Activated CD4-positive, alpha-beta memory T cell treated with anti-CD3 and anti-CD28 coated beads, Interleukin-2, amount 10 ng/mL, durations not matched to agents 7 days and 5 days (primary cell): ENCODE measurements around the gene CYP4A22. TPM values are rescaled to one million over a fixed set of nuclear protein-coding genes. Genes with fewer than 3 reads are reported as not detected.
"Not testable (repeated sequence)": the region's sequence is repeated elsewhere in the genome, so short reads cannot be mapped to it uniquely, and the experiment has no call there.

Experiments
- CTCF ChIA-PET: fragments of 350-600 bp; sonication (Branson Sonifier 250); formaldehyde crosslinking; loops from one replicate; lab custom pipeline; 2021; ENCODE audit warnings: antibody characterized with exemption, inconsistent platforms; lab: Charles Lee
- POLR2A ChIA-PET: fragments of 350-600 bp; sonication (Branson Sonifier 250); formaldehyde crosslinking; loops from one replicate; lab custom pipeline; 2021; ENCODE audit warnings: antibody characterized with exemption; lab: Charles Lee
- DNase-seq: peaks from one replicate; pipeline ENCODE4 v3.0.0-alpha.2; 2020
- H3K27ac Mint-ChIP-seq: one replicate; pipeline ENCODE4 v1.8.0; 2021; ENCODE audit warnings: mild to moderate bottlenecking, mixed read lengths
- H3K27me3 Mint-ChIP-seq: one replicate; pipeline ENCODE4 v1.8.0; 2021; ENCODE audit warnings: mixed read lengths
- H3K36me3 Mint-ChIP-seq: one replicate; pipeline ENCODE4 v1.8.0; 2021; ENCODE audit warnings: low read depth, mixed read lengths
- H3K4me1 Mint-ChIP-seq: one replicate; pipeline ENCODE4 v1.8.0; 2021; ENCODE audit warnings: mixed read lengths
- H3K4me3 Mint-ChIP-seq: one replicate; pipeline ENCODE4 v1.8.0; 2021; ENCODE audit warnings: mild to moderate bottlenecking, mixed read lengths
- H3K9me3 Mint-ChIP-seq: one replicate; pipeline ENCODE4 v1.8.0; 2021; ENCODE audit warnings: mixed read lengths
- total RNA-seq, 2 experiments: library from RNA; stranded (reverse); gene quantifications; one replicate each; pipeline ENCODE4 v1.2.3, GENCODE V29; 2021

CYP4A22 gene
- total RNA-seq, 2 experiments from 2014 or later = not detected

DNA sequence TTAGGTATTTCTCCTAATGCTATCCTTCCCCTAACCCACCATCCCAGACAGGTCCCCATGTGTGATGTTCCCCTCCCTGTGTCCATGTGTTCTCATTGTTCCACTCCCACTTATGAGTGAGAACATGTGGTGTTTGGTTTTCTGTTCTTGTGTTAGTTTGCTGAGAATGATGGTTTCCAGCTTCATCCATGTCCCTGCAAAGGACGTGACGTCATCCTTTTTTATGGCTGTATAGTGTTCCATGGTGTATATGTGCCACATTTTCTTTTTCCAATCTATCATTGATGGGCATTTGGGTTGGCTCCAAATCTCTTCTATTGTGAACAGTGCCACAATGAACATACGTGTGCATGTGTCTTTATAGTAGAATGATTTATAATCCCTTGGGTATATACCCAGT is 4.6 kb upstream of the CYP4A22 start:
- DNase-seq, H3K27ac Mint-ChIP-seq, CTCF ChIA-PET, H3K36me3 Mint-ChIP-seq, H3K4me3 Mint-ChIP-seq, H3K9me3 Mint-ChIP-seq, POLR2A ChIA-PET, H3K4me1 Mint-ChIP-seq: not testable (repeated sequence)
- H3K27me3 Mint-ChIP-seq = peaks cover 23% of the 10 kb centered on the region

DNA sequence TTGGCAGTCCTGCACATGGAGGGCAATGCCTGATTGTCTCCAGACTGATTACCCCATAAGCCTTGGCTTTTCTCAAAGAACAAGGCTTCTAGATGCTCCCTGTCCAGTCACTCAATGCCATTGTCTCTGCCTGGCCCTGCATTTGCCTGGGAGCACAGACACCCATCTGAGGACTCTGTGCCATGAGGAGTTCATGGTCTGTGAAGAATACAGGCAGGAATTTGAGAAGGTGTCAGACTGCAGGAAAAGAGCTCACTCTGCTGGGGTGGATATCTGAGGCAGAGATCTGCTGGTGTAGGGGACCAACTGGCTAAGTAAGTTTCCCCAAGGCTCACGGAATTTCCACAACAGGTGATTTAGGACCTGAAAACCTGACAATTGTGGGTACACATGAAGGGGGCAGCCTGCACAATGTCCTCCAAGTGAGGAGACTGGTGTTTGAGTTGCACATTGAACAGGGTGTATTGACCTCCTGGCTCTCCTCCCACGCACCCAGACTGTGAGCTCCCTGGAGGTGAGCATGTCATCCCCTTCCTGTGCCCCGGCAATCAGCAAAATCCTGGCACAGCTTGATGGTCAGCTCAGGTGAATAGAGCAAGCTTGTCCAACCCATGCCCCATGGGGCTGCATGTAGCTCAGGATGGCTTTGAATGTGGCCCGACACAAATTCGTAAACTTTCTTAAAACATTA is 829 bp downstream of the CYP4A22 start:
- Mint-ChIP-seq H3K4me1 (no peaks in the 10 kb centered on the region), H3K4me3 (no peak overlapping the region), H3K27ac (no peak overlapping the region), H3K36me3 (no peaks in the 10 kb centered on the region), H3K27me3 (peaks cover 9% of the 10 kb centered on the region), H3K9me3 (no peaks in the 10 kb centered on the region)
- ChIA-PET POLR2A (no interaction called here), CTCF (no interaction called here)
- DNase-seq = no peak

DNA sequence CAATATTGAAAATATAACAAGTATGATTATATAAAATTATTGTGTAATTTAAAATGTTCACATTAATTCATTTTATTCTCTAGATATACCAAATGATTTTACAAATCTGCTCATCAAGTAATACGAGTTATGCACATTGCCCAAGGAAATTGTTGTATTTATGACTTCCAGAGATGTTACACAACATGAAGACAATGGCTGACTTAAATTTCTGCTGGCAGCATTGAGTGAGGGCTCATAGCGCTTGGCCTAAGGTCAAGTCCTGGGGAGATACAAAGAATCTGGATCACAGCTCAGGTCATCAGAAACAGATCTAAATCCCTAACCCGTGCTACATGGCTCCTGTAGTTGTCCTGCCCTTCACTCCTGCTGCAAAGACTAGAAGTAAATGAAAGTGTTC is 3.1 kb downstream of the CYP4A22 start:
- H3K4me3 Mint-ChIP-seq, H3K27me3 Mint-ChIP-seq, H3K36me3 Mint-ChIP-seq, H3K27ac Mint-ChIP-seq, H3K4me1 Mint-ChIP-seq, DNase-seq, H3K9me3 Mint-ChIP-seq, CTCF ChIA-PET, POLR2A ChIA-PET: not testable (repeated sequence)

DNA sequence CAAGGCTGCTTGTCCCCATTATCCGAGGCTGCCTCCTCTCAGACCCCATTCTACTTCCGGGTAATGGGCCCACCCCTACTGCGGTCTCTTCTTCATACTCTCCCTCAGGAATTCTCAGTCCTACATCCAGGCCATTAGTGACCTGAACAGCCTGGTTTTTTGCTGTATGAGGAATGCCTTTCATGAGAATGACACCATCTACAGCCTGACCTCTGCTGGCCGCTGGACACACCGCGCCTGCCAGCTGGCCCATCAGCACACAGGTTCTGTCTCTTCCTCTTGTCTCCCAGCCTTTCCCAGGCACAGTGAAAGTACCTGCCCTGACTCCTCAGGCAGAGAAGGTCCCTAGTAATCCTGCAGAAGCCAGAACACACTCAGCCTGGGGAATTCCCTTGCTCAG is 6.4 kb downstream of the CYP4A22 start:
- H3K4me3 Mint-ChIP-seq, CTCF ChIA-PET, DNase-seq, H3K4me1 Mint-ChIP-seq, H3K27ac Mint-ChIP-seq, POLR2A ChIA-PET, H3K27me3 Mint-ChIP-seq, H3K36me3 Mint-ChIP-seq, H3K9me3 Mint-ChIP-seq: not testable (repeated sequence)

- H3K9me3 Mint-ChIP-seq, POLR2A ChIA-PET, H3K36me3 Mint-ChIP-seq, H3K4me3 Mint-ChIP-seq, H3K27me3 Mint-ChIP-seq, H3K27ac Mint-ChIP-seq, DNase-seq, CTCF ChIA-PET, H3K4me1 Mint-ChIP-seq: not testable (repeated sequence)
Measured at GRCh38 chr1:47146495-47146894, 9.3 kb downstream of the CYP4A22 start.

DNA sequence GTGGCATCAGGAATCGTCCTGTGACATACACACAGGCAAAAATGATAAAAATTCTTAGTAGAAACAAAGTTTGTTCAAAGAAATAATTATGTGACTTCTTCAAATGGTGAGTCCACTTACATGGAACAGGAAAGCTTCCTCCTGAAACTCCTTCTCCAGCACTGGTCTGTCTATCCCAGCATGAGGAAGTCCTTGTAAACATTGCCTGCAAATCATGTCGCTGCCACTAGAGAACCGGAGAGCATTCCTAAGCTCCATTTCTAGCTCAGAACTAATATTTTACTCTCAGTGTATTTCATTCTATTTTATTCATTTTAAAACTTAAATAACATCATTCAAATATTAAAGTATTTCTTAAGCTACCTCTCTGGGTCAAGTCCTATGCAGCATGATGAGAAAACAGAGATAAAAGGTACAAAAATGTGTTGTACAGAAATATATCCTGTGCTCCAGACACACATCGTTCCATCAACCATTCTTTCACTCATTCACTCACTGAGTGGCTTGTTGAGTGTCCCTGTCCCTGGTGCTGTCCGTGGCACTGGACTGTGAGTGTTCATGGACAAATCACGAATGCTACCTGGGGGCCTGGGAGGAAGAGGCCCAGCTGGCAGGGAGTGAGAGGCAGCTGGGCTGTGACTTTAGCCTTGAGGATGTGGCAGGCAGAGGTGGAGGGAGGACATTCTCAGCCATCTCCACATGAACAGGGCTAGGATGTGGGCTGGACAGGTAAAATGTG is 10.0 kb downstream of the CYP4A22 start:
- Mint-ChIP-seq H3K4me3 (no peak overlapping the region), H3K27ac (no peak overlapping the region), H3K4me1 (no peaks in the 10 kb centered on the region), H3K27me3 (peaks cover 8% of the 10 kb centered on the region), H3K36me3 (no peaks in the 10 kb centered on the region), H3K9me3 (no peaks in the 10 kb centered on the region)
- POLR2A ChIA-PET = no interaction called here
- no peak for DNase-seq
- CTCF ChIA-PET = no interaction called here

DNA sequence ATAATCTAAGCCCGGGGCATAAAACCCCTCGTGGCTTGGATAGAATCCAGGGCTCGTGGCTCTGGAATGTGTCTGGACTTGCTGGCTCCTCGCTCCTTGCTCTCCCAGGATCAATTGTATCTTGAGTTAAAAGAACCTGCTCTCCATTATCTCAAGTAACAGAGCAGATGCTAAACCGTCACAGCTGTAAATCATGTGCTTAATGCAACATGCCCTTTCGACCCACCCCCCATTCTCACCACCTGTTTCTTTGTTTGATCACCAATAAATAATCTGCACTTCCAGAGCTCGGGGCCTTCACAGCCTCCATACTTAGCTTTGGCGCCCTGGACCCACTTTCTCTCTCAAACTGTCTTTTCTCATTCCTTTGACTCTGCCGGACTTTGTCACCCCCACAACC is 11.9 kb downstream of the CYP4A22 start:
- H3K4me1 Mint-ChIP-seq, DNase-seq, H3K4me3 Mint-ChIP-seq, H3K36me3 Mint-ChIP-seq, H3K27ac Mint-ChIP-seq, H3K9me3 Mint-ChIP-seq, CTCF ChIA-PET, POLR2A ChIA-PET: not testable (repeated sequence)
- peaks cover 13% of the 10 kb centered on the region for H3K27me3 Mint-ChIP-seq

DNA sequence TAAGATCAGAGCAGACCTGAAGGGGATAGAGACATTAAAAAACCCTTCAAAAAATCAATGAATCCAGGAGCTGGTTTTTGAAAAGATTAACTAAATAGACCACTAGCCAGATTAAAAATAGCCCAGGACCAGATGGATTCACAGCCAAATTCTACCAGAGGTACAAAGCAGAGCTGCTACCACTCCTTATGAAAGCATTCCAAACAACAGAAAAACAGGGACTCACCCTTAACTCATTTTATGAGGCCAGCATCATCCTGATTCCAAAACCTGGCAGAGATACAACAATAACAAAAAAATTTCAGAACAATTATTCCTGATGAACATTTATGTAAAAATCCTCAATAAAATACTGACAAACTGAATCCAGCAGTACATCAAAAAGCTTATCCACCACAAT is 19.2 kb downstream of the CYP4A22 start:
- H3K36me3 Mint-ChIP-seq = not testable (repeated sequence)

GRCh38 chr1:47157957-47158356 is 20.7 kb downstream of the CYP4A22 start:
- CTCF ChIA-PET = not testable (repeated sequence)

More for the DNA sequence above, 19.2 kb downstream of the CYP4A22 start:
- H3K4me3 Mint-ChIP-seq, H3K4me1 Mint-ChIP-seq, POLR2A ChIA-PET, H3K9me3 Mint-ChIP-seq, DNase-seq, H3K27ac Mint-ChIP-seq: not testable (repeated sequence)
- H3K27me3 Mint-ChIP-seq = peaks cover 26% of the 10 kb centered on the region
- CTCF ChIA-PET = interaction anchor here (1.5 kb wide), 1 partner anchor 23 kb away, joined by 3 read pairs; no protein-coding TSS in a partner anchor

GRCh38 chr1:47160716-47161115 is 23.5 kb downstream of the CYP4A22 start:
- CTCF ChIA-PET = interaction anchor here (1.0 kb wide), 1 partner anchor 18 kb away, joined by 4 read pairs; no protein-coding TSS in a partner anchor
- POLR2A ChIA-PET = no interaction called here
- Mint-ChIP-seq H3K27me3 (peaks cover 38% of the 10 kb centered on the region), H3K27ac (no peak overlapping the region), H3K4me3 (no peak overlapping the region), H3K36me3 (no peaks in the 10 kb centered on the region), H3K4me1 (no peaks in the 10 kb centered on the region), H3K9me3 (no peaks in the 10 kb centered on the region)
- DNase-seq = no peak

More at GRCh38 chr1:47157957-47158356, 20.7 kb downstream of the CYP4A22 start:
- H3K27ac Mint-ChIP-seq, DNase-seq, H3K4me1 Mint-ChIP-seq, POLR2A ChIA-PET, H3K9me3 Mint-ChIP-seq, H3K36me3 Mint-ChIP-seq, H3K4me3 Mint-ChIP-seq: not testable (repeated sequence)
- H3K27me3 Mint-ChIP-seq = peaks cover 37% of the 10 kb centered on the region

- Mint-ChIP-seq H3K36me3 (no peaks in the 10 kb centered on the region), H3K27ac (no peak overlapping the region), H3K4me3 (no peak overlapping the region), H3K27me3 (peaks cover 31% of the 10 kb centered on the region), H3K9me3 (no peaks in the 10 kb centered on the region), H3K4me1 (no peaks in the 10 kb centered on the region)
- ChIA-PET CTCF (interaction anchor here (0.5 kb wide), 1 partner anchor 12 kb away, joined by 3 read pairs; no protein-coding TSS in a partner anchor), POLR2A (no interaction called here)
- no peak for DNase-seq
Measured at GRCh38 chr1:47161298-47162040, 24.2 kb downstream of the CYP4A22 start.

DNA sequence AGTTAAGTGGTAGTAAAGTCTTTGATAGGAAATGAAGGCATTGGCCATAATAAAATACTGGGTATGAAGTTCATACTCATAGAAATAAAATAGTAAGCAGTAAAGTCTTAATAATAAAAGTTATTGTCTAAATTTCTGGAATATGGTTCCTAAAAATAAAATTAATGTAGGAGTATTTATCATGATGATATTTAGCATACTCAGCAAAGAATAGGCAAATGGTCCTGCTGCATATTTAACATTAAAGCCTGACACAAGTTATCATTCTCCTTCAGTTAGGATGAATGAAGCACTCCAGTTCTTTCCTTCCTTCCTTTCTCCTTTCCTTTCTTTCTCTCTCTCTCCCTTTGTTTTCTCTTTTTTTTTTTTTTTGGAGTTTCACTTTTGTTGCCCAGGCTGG is 27.3 kb downstream of the CYP4A22 start:
- no peaks in the 10 kb centered on the region for H3K9me3 Mint-ChIP-seq
- peaks cover 40% of the 10 kb centered on the region for H3K27me3 Mint-ChIP-seq
- POLR2A ChIA-PET = no interaction called here
- H3K27ac Mint-ChIP-seq = no peak overlapping the region
- no peak overlapping the region for H3K4me3 Mint-ChIP-seq
- H3K36me3 Mint-ChIP-seq = no peaks in the 10 kb centered on the region
- no peaks in the 10 kb centered on the region for H3K4me1 Mint-ChIP-seq
- no peak for DNase-seq
- CTCF ChIA-PET = interaction anchor here (1.2 kb wide), 1 partner anchor 11 kb away, joined by 4 read pairs; no protein-coding TSS in a partner anchor

- DNase-seq = no peak
- CTCF ChIA-PET = interaction anchor here (0.6 kb wide), 1 partner anchor 745 kb away, joined by 4 read pairs; no protein-coding TSS in a partner anchor
- Mint-ChIP-seq H3K27me3 (peaks cover 25% of the 10 kb centered on the region), H3K36me3 (no peaks in the 10 kb centered on the region), H3K4me3 (no peak overlapping the region), H3K4me1 (peaks cover 2% of the 10 kb centered on the region), H3K27ac (no peak overlapping the region), H3K9me3 (no peaks in the 10 kb centered on the region)
- POLR2A ChIA-PET = no interaction called here
Measured at GRCh38 chr1:47172782-47173181, 35.5 kb downstream of the CYP4A22 start.
